ENCODE data around the gene ALDH3A2.

The ALDH3A2 gene

GRCh38 chr17:19648475-19649273 is at the start of gene ALDH3A2:
Gene ALDH3A2, plus strand, starts transcription at chr17:19648751. Its CDS starts 221 bp downstream, at chr17:19648972.
- DNase-seq (ENCODE audit: low spot score), result peak; percentile 96

- DNase-seq (ENCODE audit: low spot score), result no peak
These were observed 38.2 kb upstream of the ALDH3A2 start for GRCh38 chr17:19610311-19610710.

GRCh38 chr17:19610879-19611278 is 37.7 kb upstream of the ALDH3A2 start:
- DNase-seq (ENCODE audit: low spot score), result no peak

- no peak for DNase-seq (ENCODE audit: low spot score)
These were observed 34.6 kb upstream of the ALDH3A2 start for GRCh38 chr17:19613979-19614378.

GRCh38 chr17:19614900-19615299 is 33.7 kb upstream of the ALDH3A2 start:
- DNase-seq (ENCODE audit: low spot score), result no peak

GRCh38 chr17:19618015-19618414 is 30.5 kb upstream of the ALDH3A2 start:
- DNase-seq (ENCODE audit: low spot score), result no peak

- DNase-seq (ENCODE audit: low spot score), result no peak
These were observed 28.7 kb upstream of the ALDH3A2 start for GRCh38 chr17:19619705-19620325.

- no peak for DNase-seq (ENCODE audit: low spot score)
These were observed 26.9 kb upstream of the ALDH3A2 start for GRCh38 chr17:19621697-19622096.

- no peak for DNase-seq (ENCODE audit: low spot score)
These were observed 22.5 kb upstream of the ALDH3A2 start for GRCh38 chr17:19626079-19626478.

GRCh38 chr17:19629449-19629848 is 19.1 kb upstream of the ALDH3A2 start:
- DNase-seq (ENCODE audit: low spot score), result no peak

- DNase-seq (ENCODE audit: low spot score), result no peak
These were observed 18.5 kb upstream of the ALDH3A2 start for GRCh38 chr17:19630035-19630434.

- DNase-seq (ENCODE audit: low spot score), result no peak
These were observed 17.9 kb upstream of the ALDH3A2 start for GRCh38 chr17:19630661-19631060.

GRCh38 chr17:19631905-19632304 is 16.6 kb upstream of the ALDH3A2 start:
- DNase-seq (ENCODE audit: low spot score), result no peak

GRCh38 chr17:19641687-19642372 is 6.7 kb upstream of the ALDH3A2 start:
- no peak for DNase-seq (ENCODE audit: low spot score)

- DNase-seq (ENCODE audit: low spot score), result no peak
These were observed 6.1 kb upstream of the ALDH3A2 start for GRCh38 chr17:19642373-19642893.

GRCh38 chr17:19644493-19645210 is 3.9 kb upstream of the ALDH3A2 start:
- DNase-seq (ENCODE audit: low spot score), result no peak

GRCh38 chr17:19645734-19646201 is 2.8 kb upstream of the ALDH3A2 start:
- DNase-seq (ENCODE audit: low spot score), result peak; percentile 37

- peak; percentile 43 for DNase-seq (ENCODE audit: low spot score)
These were observed 1.5 kb upstream of the ALDH3A2 start for GRCh38 chr17:19646788-19647696.

- peak; percentile 75 for DNase-seq (ENCODE audit: low spot score)
These were observed 665 bp upstream of the ALDH3A2 start for GRCh38 chr17:19647697-19648474.

- no peak for DNase-seq (ENCODE audit: low spot score)
These were observed 657 bp downstream of the ALDH3A2 start for GRCh38 chr17:19649274-19649541.
